LNCaP clone FGC (cell line): Measurements from ENCODE around the gene INPP5A.

Experiments
- DNase-seq: peaks from one replicate; pipeline ENCODE4 v3.0.0-alpha.2; 2011; ENCODE audit warnings: low read depth
- H3K4me3 ChIP-seq: 2 replicates; pipeline ENCODE4 v1.5.1; 2011; ENCODE audit warnings: mild to moderate bottlenecking, low read depth, low read length, control low read depth
- TF ChIP-seq, protein P1 (sequence below): IDR thresholded peaks from 2 replicates; pipeline ENCODE4 v1.5.1; 2012; ENCODE audit warnings: mild to moderate bottlenecking; ENCODE audit not compliant: control insufficient read depth, insufficient read depth; ENCODE audit errors: extremely low read depth

INPP5A gene

DNA sequence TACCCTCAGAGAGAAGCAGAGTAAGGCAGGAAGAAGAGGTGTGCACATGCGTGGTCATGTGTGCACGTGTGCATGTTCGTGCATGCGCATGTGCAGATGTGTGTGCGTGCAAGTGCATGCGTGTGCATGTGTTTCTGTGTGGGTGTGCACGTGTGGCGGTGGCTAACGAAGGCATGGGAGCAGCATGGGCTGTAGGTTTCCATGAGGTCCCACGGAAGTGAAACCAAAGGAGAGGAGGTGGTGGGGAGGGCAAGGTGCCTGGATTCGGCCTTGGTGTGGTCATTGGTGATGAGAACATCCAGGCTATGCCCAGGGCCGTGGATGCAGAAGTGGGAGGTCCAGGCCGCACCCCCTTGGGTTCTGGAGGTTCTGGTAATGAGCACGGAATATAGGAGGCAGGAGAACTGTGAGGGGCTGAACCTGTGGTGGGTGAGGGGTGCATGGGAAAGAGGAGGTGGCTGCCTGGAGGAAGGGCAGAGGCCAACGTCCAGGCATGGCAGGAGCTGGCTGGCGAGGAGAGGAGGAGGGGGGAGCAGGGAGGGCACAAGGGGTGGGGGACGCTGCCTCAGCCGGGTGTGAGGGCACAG lies 2.4 kb upstream of the INPP5A start:
- no peak for DNase-seq
- H3K4me3 ChIP-seq, result no peak overlapping the region
- TF ChIP-seq, protein P1, sequence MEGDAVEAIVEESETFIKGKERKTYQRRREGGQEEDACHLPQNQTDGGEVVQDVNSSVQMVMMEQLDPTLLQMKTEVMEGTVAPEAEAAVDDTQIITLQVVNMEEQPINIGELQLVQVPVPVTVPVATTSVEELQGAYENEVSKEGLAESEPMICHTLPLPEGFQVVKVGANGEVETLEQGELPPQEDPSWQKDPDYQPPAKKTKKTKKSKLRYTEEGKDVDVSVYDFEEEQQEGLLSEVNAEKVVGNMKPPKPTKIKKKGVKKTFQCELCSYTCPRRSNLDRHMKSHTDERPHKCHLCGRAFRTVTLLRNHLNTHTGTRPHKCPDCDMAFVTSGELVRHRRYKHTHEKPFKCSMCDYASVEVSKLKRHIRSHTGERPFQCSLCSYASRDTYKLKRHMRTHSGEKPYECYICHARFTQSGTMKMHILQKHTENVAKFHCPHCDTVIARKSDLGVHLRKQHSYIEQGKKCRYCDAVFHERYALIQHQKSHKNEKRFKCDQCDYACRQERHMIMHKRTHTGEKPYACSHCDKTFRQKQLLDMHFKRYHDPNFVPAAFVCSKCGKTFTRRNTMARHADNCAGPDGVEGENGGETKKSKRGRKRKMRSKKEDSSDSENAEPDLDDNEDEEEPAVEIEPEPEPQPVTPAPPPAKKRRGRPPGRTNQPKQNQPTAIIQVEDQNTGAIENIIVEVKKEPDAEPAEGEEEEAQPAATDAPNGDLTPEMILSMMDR, result no peak

DNA sequence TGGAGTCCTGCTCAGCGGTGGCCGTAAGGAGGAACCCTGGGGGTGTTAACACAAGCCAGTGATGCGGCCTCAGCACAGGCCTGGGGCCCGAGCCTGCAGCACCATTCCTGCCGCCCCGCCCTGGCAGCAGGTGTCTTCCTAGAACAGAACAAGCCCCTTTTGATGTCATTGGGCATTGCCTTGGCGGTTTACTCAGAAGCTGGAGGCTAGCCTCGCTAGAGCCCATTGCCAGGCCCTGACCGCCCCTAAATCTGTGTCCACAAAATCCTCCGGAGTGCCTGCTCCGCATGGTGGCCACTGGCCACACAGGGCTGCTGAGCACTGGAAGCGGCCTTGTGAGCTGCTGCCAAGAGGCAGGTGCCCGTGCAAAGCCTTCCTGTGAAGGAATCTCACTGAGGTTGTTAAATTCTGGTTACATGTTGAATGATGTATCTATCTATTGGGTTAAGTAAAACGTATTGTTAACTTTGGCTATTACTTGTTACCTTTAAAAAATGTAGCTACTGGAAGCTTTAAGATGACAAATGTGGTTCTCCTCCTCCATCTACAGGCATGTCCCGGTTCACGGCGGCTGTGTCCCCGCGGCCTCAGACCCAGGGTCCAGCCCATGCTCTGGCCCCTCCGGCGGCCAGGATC lies 1.2 kb upstream of the INPP5A start:
- H3K4me3 ChIP-seq, result peak overlapping the region; percentile 76
- no peak for DNase-seq

DNA sequence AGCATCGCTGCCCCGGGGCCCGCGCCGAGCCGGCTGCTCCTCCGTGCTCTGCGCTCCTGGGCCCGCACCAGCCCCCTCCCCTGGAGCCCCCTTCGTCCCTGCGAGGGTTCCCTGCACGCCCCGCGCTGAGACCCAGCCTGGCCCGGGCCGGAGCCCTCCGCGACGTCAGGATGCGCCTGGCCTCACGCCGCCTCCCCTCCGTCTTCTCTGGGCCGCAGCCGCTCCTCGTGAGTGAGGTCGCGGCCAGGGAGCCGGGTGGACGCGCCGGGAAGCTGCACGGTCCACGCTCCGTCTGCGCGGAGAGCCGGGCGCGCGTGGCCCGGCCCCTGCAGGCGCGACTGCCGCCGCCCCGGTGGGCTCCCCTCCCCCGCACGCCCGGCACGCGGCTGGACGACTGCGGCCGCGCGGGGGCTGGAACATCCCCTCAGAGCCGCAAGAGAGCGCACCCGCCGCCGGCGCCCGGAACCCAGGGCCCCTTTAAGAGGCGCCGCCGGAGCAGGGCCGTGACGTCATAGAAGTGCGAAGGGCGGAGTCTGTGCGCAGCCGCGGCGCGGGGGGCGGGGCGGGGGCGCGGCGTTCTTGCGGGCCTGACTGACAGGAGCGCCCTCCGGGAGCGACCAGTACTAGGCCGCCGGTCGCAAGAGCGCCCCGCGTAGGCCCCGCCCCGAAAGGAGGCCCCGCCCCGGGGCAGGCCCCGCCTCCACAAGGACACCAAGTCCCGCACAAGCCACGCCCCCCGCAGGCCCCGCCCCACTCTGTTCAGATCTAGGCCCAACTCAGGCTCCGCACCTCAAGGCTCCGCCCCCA lies 507 bp upstream of the INPP5A start:
- TF ChIP-seq, protein P1, result peak; percentile 35
- peak overlapping the region; percentile 76 for H3K4me3 ChIP-seq
- DNase-seq, result peak; percentile 83

More for the DNA sequence above, 1.2 kb upstream of the INPP5A start:
- TF ChIP-seq, protein P1, result no peak

DNA sequence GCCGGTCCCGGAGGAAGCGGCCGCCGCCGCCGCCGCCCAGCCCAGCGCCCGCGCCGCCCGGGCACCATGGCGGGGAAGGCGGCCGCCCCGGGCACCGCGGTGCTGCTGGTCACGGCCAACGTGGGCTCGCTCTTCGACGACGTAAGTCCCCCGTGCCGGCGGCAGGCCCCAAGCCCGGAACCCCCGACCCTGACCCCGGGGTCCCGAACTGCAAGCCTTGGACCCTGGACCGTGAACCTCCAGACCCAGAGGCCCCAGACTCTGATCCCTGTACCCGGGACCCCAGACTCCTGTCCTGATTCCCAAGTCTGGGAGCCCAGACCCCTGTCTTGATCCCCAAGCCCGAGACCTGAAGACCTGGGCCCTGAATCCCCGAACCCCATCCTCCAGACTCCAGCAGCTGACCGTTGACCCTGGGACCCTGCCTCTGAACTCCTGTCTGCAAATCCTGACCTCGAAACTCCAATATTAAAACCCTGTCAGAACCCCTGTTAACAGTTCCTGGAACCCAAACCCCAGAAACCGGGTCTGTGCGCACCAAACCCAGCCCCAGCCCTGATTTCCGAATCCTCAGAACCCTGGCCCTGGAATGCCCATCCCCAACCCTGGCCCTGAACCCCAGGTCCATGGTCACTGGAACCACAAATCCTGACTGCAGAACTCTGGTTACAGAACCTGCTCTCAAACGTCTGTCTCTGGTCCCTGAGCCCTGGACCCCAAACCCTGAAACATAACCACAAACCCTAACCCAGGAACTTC lies 623 bp downstream of the INPP5A start:
- no peak for DNase-seq
- H3K4me3 ChIP-seq, result peak overlapping the region; percentile 90
- TF ChIP-seq, protein P1, result no peak

DNA sequence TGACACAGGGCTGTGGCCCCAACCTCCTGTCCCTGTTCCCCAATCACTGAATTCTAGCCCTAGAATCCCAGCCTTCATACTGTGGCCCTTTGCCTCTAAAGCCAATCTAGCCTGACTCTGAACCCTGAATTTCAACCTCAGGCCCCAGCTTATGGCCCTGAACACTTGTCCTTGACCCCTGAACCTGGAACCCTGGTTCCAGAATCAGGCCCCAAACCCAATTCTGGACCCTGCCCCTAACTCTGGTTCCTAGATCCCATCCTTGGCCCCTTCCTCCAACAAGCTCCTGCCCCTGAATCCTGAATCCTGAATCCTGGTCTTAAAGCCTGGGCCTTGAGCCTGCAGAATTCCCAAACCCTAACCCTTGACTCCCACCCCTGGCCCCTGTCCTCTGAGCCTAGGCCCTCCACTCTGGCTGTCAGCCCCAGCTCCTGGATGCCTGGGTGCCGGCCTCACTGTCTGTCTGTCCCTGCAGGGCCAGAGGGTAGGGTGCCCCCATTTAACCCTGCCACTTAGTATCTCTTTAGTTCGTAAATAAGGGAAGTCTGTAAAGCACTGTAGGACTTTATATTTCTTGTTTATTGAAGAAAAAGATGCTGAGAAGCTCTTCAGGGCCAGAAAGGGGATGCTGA lies 1.3 kb downstream of the INPP5A start:
- DNase-seq, result no peak
- H3K4me3 ChIP-seq, result peak overlapping the region; percentile 90
- TF ChIP-seq, protein P1, result no peak

DNA sequence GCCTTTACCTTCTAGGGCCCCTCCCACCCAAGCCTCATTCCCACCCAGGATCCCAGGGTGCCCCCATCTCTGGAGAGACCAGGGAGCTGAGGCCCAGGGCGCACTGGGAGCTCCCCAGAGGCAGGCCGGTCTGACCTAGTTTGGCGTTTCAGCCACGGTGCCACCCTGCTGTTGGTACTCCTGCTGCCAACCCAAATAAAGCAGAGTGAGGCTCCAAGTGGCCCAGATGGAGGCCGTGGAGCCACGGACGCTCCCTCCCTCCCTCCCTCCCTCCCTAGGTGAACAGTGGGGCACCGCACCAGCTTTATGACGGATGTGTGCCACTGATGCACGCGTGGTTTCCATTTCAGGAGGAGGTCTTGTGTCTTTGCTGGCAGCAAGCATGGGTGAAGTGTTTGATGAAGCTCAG lies 1.8 kb downstream of the INPP5A start:
- peak; percentile 54 for DNase-seq
- peak overlapping the region; percentile 90 for H3K4me3 ChIP-seq
- TF ChIP-seq, protein P1, result no peak
